Neural cell (in vitro differentiated cells): Measurements from ENCODE around the gene NMRK2.

Experiments
- POLR2AphosphoS5 ChIP-seq: IDR thresholded peaks from 2 replicates; pipeline ENCODE4 v1.6.1; 2012
- RAD21 ChIP-seq: fragments of 450-650 bp; conservative IDR thresholded peaks from 2 replicates; pipeline ENCODE4 v1.6.1; 2014; ENCODE audit warnings: antibody characterized with exemption, mild to moderate bottlenecking, moderate library complexity
- TF ChIP-seq, protein P1 (sequence below): fragments of 450-650 bp; IDR thresholded peaks from 2 replicates; pipeline ENCODE4 v1.5.1; 2014; ENCODE audit warnings: antibody characterized with exemption, mild to moderate bottlenecking, moderate library complexity; ENCODE audit not compliant: poor library complexity, severe bottlenecking

DNA sequence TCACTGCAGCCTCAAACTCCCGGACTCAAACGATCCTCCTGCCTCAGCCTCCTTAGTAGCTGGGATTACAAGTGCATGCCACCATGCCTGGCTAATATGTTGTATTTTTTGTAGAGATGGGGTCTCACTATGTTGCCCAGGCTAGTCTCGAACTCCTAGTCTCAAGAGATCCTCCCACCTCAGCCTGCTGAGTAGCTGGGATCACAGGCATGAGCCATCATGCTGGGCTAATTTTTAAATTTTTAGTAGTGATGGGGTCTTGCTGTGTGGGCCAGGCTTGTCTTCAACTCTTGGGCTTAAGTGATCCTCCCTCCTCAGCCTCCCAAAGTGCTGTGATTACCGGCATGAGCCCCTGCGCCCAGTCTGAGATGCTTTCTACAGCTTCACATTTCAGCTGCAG is 37.1 kb upstream of the NMRK2 start:
- TF ChIP-seq POLR2AphosphoS5 (no peak), RAD21 (no peak)
- TF ChIP-seq, protein P1, sequence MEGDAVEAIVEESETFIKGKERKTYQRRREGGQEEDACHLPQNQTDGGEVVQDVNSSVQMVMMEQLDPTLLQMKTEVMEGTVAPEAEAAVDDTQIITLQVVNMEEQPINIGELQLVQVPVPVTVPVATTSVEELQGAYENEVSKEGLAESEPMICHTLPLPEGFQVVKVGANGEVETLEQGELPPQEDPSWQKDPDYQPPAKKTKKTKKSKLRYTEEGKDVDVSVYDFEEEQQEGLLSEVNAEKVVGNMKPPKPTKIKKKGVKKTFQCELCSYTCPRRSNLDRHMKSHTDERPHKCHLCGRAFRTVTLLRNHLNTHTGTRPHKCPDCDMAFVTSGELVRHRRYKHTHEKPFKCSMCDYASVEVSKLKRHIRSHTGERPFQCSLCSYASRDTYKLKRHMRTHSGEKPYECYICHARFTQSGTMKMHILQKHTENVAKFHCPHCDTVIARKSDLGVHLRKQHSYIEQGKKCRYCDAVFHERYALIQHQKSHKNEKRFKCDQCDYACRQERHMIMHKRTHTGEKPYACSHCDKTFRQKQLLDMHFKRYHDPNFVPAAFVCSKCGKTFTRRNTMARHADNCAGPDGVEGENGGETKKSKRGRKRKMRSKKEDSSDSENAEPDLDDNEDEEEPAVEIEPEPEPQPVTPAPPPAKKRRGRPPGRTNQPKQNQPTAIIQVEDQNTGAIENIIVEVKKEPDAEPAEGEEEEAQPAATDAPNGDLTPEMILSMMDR = no peak
